ENCODE measurements around the gene EDIL3. TPM values are rescaled to one million over a fixed set of nuclear protein-coding genes. Genes with fewer than 3 reads are reported as not detected.

Gene EDIL3
- polyA plus RNA-seq, 1 donor (not counting 4 experiments of a cell fraction or from before 2014, with no cell fraction given) = 0.34 TPM

- H4K20me1 ChIP-seq (ENCODE audit: control insufficient read depth, extremely low read depth, insufficient read depth, low read length) = no peaks in the 10 kb centered on the region
- dilution Hi-C loops (cut with MboI; ENCODE audit: extremely low pct_ligation_motif_present, low sequenced_read_pairs) = no loop called here
- FAIRE-seq (no peak), DNase-seq (ENCODE audit: low read depth, low spot score) (no peak)
- H3K36me3 ChIP-seq (ENCODE audit: control insufficient read depth in 2 of 2, extremely low read depth in 1 of 2, insufficient read depth in 2 of 2, low read length in 2 of 2) = no peaks in the 10 kb centered on the region
- H3K27me3 ChIP-seq (ENCODE audit: control insufficient read depth, extremely low read depth, insufficient read depth, low read length) = no peaks in the 10 kb centered on the region
- no peaks in the 10 kb centered on the region for H3K9me1 ChIP-seq (ENCODE audit: control insufficient read depth, extremely low read depth, insufficient read depth, low read length)
- H3K4me1 ChIP-seq (ENCODE audit: control insufficient read depth, extremely low read depth, insufficient read depth, low read length) = no peaks in the 10 kb centered on the region
- no peak overlapping the region for H3K4me2 ChIP-seq (ENCODE audit: control insufficient read depth, extremely low read depth, insufficient read depth, low read depth, low read length)
- H3K4me3 ChIP-seq (ENCODE audit: control insufficient read depth in 2 of 3, extremely low read depth in 1 of 3, insufficient read depth in 2 of 3, low read depth in 1 of 3, low read length in 3 of 3) = no peak overlapping the region
- H3K27ac ChIP-seq (ENCODE audit: control insufficient read depth, insufficient read depth, low read length) = no peak overlapping the region
- no peaks in the 10 kb centered on the region for H3K9me3 ChIP-seq (ENCODE audit: control insufficient read depth, low read depth, low read length)
- H3K79me2 ChIP-seq (ENCODE audit: control insufficient read depth, insufficient read depth, low read length) = no peaks in the 10 kb centered on the region
- TF ChIP-seq CTCF (optimal IDR thresholded peaks at IDR 0.05 in 1 of 3, IDR thresholded peaks at IDR 0.05 in 1 of 3, conservative IDR thresholded peaks at IDR 0.05 in 1 of 3; ENCODE audit: extremely low read depth in 1 of 3, insufficient read depth in 2 of 3, low read length in 3 of 3) = no peak
- TF ChIP-seq EZH2 (IDR thresholded peaks at IDR 0.05; ENCODE audit: low read length) = no peak
- no peak overlapping the region for H3K9ac ChIP-seq (ENCODE audit: control insufficient read depth, extremely low read depth, insufficient read depth, low read length)
- H2AFZ ChIP-seq (ENCODE audit: control insufficient read depth, low read length) = no peak overlapping the region
These were observed 484.4 kb downstream of the EDIL3 start for GRCh38 chr5:83900306-83900705.

GRCh38 chr5:83899326-83899970, 485.2 kb downstream of the EDIL3 start:
- TF ChIP-seq EZH2 (IDR thresholded peaks at IDR 0.05; ENCODE audit: low read length) = no peak
- TF ChIP-seq CTCF (optimal IDR thresholded peaks at IDR 0.05 in 1 of 3, IDR thresholded peaks at IDR 0.05 in 1 of 3, conservative IDR thresholded peaks at IDR 0.05 in 1 of 3; ENCODE audit: extremely low read depth in 1 of 3, insufficient read depth in 2 of 3, low read length in 3 of 3) = no peak
- no peak for FAIRE-seq
- Histone ChIP-seq H3K36me3 (ENCODE audit: control insufficient read depth in 2 of 2, extremely low read depth in 1 of 2, insufficient read depth in 2 of 2, low read length in 2 of 2) (no peaks in the 10 kb centered on the region), H3K4me1 (ENCODE audit: control insufficient read depth, extremely low read depth, insufficient read depth, low read length) (no peaks in the 10 kb centered on the region), H3K27ac (ENCODE audit: control insufficient read depth, insufficient read depth, low read length) (no peak overlapping the region), H3K9ac (ENCODE audit: control insufficient read depth, extremely low read depth, insufficient read depth, low read length) (no peak overlapping the region), H3K4me2 (ENCODE audit: control insufficient read depth, extremely low read depth, insufficient read depth, low read depth, low read length) (no peak overlapping the region), H3K27me3 (ENCODE audit: control insufficient read depth, extremely low read depth, insufficient read depth, low read length) (no peaks in the 10 kb centered on the region), H4K20me1 (ENCODE audit: control insufficient read depth, extremely low read depth, insufficient read depth, low read length) (no peaks in the 10 kb centered on the region), H2AFZ (ENCODE audit: control insufficient read depth, low read length) (no peak overlapping the region), H3K4me3 (ENCODE audit: control insufficient read depth in 2 of 3, extremely low read depth in 1 of 3, insufficient read depth in 2 of 3, low read depth in 1 of 3, low read length in 3 of 3) (no peak overlapping the region), H3K9me1 (ENCODE audit: control insufficient read depth, extremely low read depth, insufficient read depth, low read length) (no peaks in the 10 kb centered on the region), H3K79me2 (ENCODE audit: control insufficient read depth, insufficient read depth, low read length) (no peaks in the 10 kb centered on the region), H3K9me3 (ENCODE audit: control insufficient read depth, low read depth, low read length) (no peaks in the 10 kb centered on the region)
- no peak for DNase-seq (ENCODE audit: low read depth, low spot score)
- dilution Hi-C loops (cut with MboI; ENCODE audit: extremely low pct_ligation_motif_present, low sequenced_read_pairs) = no loop called here

Data from keratinocyte (primary cell).